Activated CD8-positive, alpha-beta T cell treated with anti-CD3 and anti-CD28 coated beads for 36 hours (primary cell): ENCODE results near the gene PPM1L. TPM values are rescaled to one million over a fixed set of nuclear protein-coding genes. Genes with fewer than 3 reads are reported as not detected.
A peak's percentile ranks its signal among the peaks of the same experiment; 100 is the strongest.

Experiments used
- ATAC-seq: fragments of 200-7000 bp; cut with Tn5 transposase; one replicate; pipeline ENCODE4 v1.10.0; 2021; ENCODE audit warnings: mild to moderate bottlenecking, moderate library complexity
- CTCF ChIA-PET: fragments of 350-600 bp; sonication (Branson Sonifier 250); formaldehyde crosslinking; loops from one replicate; lab custom pipeline; 2021; ENCODE audit warnings: antibody characterized with exemption; lab: Charles Lee
- POLR2A ChIA-PET: fragments of 350-600 bp; sonication (Branson Sonifier 250); formaldehyde crosslinking; loops from one replicate; lab custom pipeline; 2021; ENCODE audit warnings: antibody characterized with exemption; lab: Charles Lee
- DNase-seq: peaks from one replicate; pipeline ENCODE4 v3.0.0-alpha.2; 2020
- H3K27ac Mint-ChIP-seq: one replicate; pipeline ENCODE4 v1.8.0; 2021; ENCODE audit warnings: mild to moderate bottlenecking, mixed read lengths
- H3K27me3 Mint-ChIP-seq: one replicate; pipeline ENCODE4 v1.8.0; 2021; ENCODE audit warnings: mixed read lengths
- H3K36me3 Mint-ChIP-seq: one replicate; pipeline ENCODE4 v1.8.0; 2021; ENCODE audit warnings: low read depth, mixed read lengths
- H3K4me1 Mint-ChIP-seq: one replicate; pipeline ENCODE4 v1.8.0; 2021; ENCODE audit warnings: low read depth, mixed read lengths
- H3K4me3 Mint-ChIP-seq: one replicate; pipeline ENCODE4 v1.8.0; 2021; ENCODE audit warnings: mild to moderate bottlenecking, moderate library complexity, mixed read lengths
- H3K9me3 Mint-ChIP-seq: one replicate; pipeline ENCODE4 v1.8.0; 2021; ENCODE audit warnings: mixed read lengths
- CTCF ChIP-seq: fragments of 200-600 bp; IDR thresholded peaks from one replicate; pipeline ENCODE4 v1.8.0; 2022; ENCODE audit warnings: antibody characterized with exemption, mild to moderate bottlenecking
- intact Hi-C: fragments of 100-400 bp; cut with micrococcal nuclease; formaldehyde crosslinking; loops from one replicate; pipeline ENCODE4 v1.10.0; 2022
- total RNA-seq, 2 experiments: library from RNA; stranded (reverse); gene quantifications; one replicate each; pipeline ENCODE4 v1.2.3, GENCODE V29; 2021

PPM1L gene
- total RNA-seq, 2 experiments from 2014 or later = 2.6 to 2.7 TPM

GRCh38 chr3:160771811-160772459 is 15.9 kb downstream of the PPM1L start:
- no peaks in the 10 kb centered on the region for H3K9me3 Mint-ChIP-seq
- H3K36me3 Mint-ChIP-seq = no peaks in the 10 kb centered on the region
- no peaks in the 10 kb centered on the region for H3K27me3 Mint-ChIP-seq
- no peak overlapping the region for H3K27ac Mint-ChIP-seq
- H3K4me3 Mint-ChIP-seq = no peak overlapping the region
- peaks cover 7% of the 10 kb centered on the region for H3K4me1 Mint-ChIP-seq
- no peak for ATAC-seq
- CTCF ChIA-PET = interaction anchor here (0.6 kb wide), 1 partner anchor 579 kb away, joined by 3 read pairs; no protein-coding TSS in a partner anchor
- TF ChIP-seq CTCF = no peak
- POLR2A ChIA-PET = no interaction called here
- intact Hi-C loops = no loop called here
- no peak for DNase-seq

- POLR2A ChIA-PET = no interaction called here
- Mint-ChIP-seq H3K36me3 (no peaks in the 10 kb centered on the region), H3K4me3 (no peak overlapping the region), H3K27me3 (no peaks in the 10 kb centered on the region), H3K4me1 (peaks cover 7% of the 10 kb centered on the region), H3K27ac (no peak overlapping the region), H3K9me3 (no peaks in the 10 kb centered on the region)
- no peak for TF ChIP-seq CTCF
- CTCF ChIA-PET = no interaction called here
- intact Hi-C loops = no loop called here
- ATAC-seq (peak; percentile 71), DNase-seq (no peak)
Observed at GRCh38 chr3:160773722-160774121, 17.7 kb downstream of the PPM1L start.

GRCh38 chr3:160774172-160774571 is 18.1 kb downstream of the PPM1L start:
- H3K27ac Mint-ChIP-seq = no peak overlapping the region
- peaks cover 7% of the 10 kb centered on the region for H3K4me1 Mint-ChIP-seq
- no peaks in the 10 kb centered on the region for H3K36me3 Mint-ChIP-seq
- H3K4me3 Mint-ChIP-seq = no peak overlapping the region
- POLR2A ChIA-PET = no interaction called here
- DNase-seq (no peak), ATAC-seq (no peak)
- no peaks in the 10 kb centered on the region for H3K9me3 Mint-ChIP-seq
- CTCF ChIA-PET = no interaction called here
- intact Hi-C loops = no loop called here
- TF ChIP-seq CTCF = no peak
- H3K27me3 Mint-ChIP-seq = no peaks in the 10 kb centered on the region

DNA sequence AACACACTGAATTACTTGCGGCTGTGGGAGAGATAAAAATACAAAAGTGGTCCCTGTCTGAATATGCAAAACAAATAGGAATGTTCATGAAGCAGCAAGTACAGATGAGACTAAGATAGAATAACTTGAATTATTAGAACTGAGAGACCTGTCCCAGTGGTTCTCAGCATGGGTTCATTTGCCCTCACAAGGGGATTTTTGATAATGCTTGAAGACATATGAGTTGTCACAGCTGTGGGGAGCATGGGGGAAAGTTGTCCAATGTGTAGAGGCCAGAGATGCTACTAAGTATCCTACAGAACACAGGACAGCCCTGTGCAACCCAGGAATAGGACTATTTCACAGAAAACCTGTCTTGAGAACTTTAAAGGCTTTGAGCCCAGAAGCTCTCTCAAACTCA is 22.4 kb downstream of the PPM1L start:
- Mint-ChIP-seq H3K36me3 (no peaks in the 10 kb centered on the region), H3K9me3 (no peaks in the 10 kb centered on the region), H3K4me1 (peaks cover 7% of the 10 kb centered on the region), H3K27me3 (no peaks in the 10 kb centered on the region), H3K27ac (no peak overlapping the region), H3K4me3 (no peak overlapping the region)
- intact Hi-C loops = no loop called here
- TF ChIP-seq CTCF = no peak
- POLR2A ChIA-PET = no interaction called here
- ATAC-seq (no peak), DNase-seq (no peak)
- CTCF ChIA-PET = no interaction called here

- H3K9me3 Mint-ChIP-seq = no peaks in the 10 kb centered on the region
- H3K4me1 Mint-ChIP-seq = peaks cover 1% of the 10 kb centered on the region
- H3K27ac Mint-ChIP-seq = no peak overlapping the region
- no peaks in the 10 kb centered on the region for H3K27me3 Mint-ChIP-seq
- DNase-seq (no peak), ATAC-seq (no peak)
- ChIA-PET CTCF (no interaction called here), POLR2A (no interaction called here)
- intact Hi-C loops = no loop called here
- no peaks in the 10 kb centered on the region for H3K36me3 Mint-ChIP-seq
- H3K4me3 Mint-ChIP-seq = no peak overlapping the region
- TF ChIP-seq CTCF = no peak
Observed at GRCh38 chr3:160779040-160779439, 23.0 kb downstream of the PPM1L start.
